Fibroblast of pulmonary artery (primary cell): ENCODE data around the gene CLDN19.
A peak's percentile ranks its signal among the peaks of the same experiment; 100 is the strongest.
"Not testable (repeated sequence)": the region's sequence is repeated elsewhere in the genome, so short reads cannot be mapped to it uniquely, and the experiment has no call there.

Experiments used
- DNase-seq: peaks from one replicate; pipeline ENCODE4 v3.0.0-alpha.2; 2010; ENCODE audit warnings: low read depth
- H3K4me3 ChIP-seq: replicated peaks from 2 replicates; pipeline ENCODE4 v1.5.1; 2011; ENCODE audit warnings: low read depth, mild to moderate bottlenecking, control low read depth, low read length, moderate library complexity
- CTCF ChIP-seq: IDR thresholded peaks from 2 replicates; pipeline ENCODE4 v1.5.1; 2011; ENCODE audit warnings: mild to moderate bottlenecking, control low read depth, low read length, inconsistent platforms; ENCODE audit errors: missing control alignments

CLDN19 gene

GRCh38 chr1:42761567-42761966 lies 21.5 kb upstream of the CLDN19 start:
- no peak for TF ChIP-seq CTCF
- DNase-seq, result no peak
- no peak overlapping the region for H3K4me3 ChIP-seq

- no peak for DNase-seq
- no peak for TF ChIP-seq CTCF
- no peak overlapping the region for H3K4me3 ChIP-seq
These were observed 19.1 kb upstream of the CLDN19 start for GRCh38 chr1:42759114-42759513.

GRCh38 chr1:42758641-42759040 lies 18.6 kb upstream of the CLDN19 start:
- TF ChIP-seq CTCF, result no peak

GRCh38 chr1:42757892-42758275 lies 17.8 kb upstream of the CLDN19 start:
- TF ChIP-seq CTCF, result no peak
- H3K4me3 ChIP-seq, result no peak overlapping the region
- no peak for DNase-seq

More at GRCh38 chr1:42758641-42759040, 18.6 kb upstream of the CLDN19 start:
- no peak overlapping the region for H3K4me3 ChIP-seq
- DNase-seq, result no peak

- H3K4me3 ChIP-seq, result no peak overlapping the region
- peak; percentile 76 for DNase-seq
- TF ChIP-seq CTCF, result peak; percentile 67
These were observed 17.2 kb upstream of the CLDN19 start for GRCh38 chr1:42756956-42757891.

- TF ChIP-seq CTCF, result no peak
- DNase-seq, result peak; percentile 63
- no peak overlapping the region for H3K4me3 ChIP-seq
These were observed 13.0 kb upstream of the CLDN19 start for GRCh38 chr1:42753070-42753469.

- DNase-seq, result no peak
- no peak for TF ChIP-seq CTCF
- H3K4me3 ChIP-seq, result no peak overlapping the region
These were observed 12.2 kb upstream of the CLDN19 start for GRCh38 chr1:42752284-42752683.

- DNase-seq, H3K4me3 ChIP-seq: not testable (repeated sequence)
These were observed 11.6 kb upstream of the CLDN19 start for GRCh38 chr1:42751511-42752070.
